MCF 10A (cell line): ENCODE results near the gene FGGY. TPM values are rescaled to one million over a fixed set of nuclear protein-coding genes. Genes with fewer than 3 reads are reported as not detected.
"Not testable (repeated sequence)": the region's sequence is repeated elsewhere in the genome, so short reads cannot be mapped to it uniquely, and the experiment has no call there.

ENCODE experiments used
- BruUV-seq: library from RNA; stranded (reverse); fragments of 400-500 nt; replicated peaks from 2 replicates; lab custom pipeline; 2021; lab: Mats Ljungman, UMichigan
- CTCF ChIA-PET: fragments of 300-600 bp; sonication (Branson Sonifier 250); formaldehyde crosslinking; extraction: SDS; loops from one replicate; lab custom pipeline; 2021; ENCODE audit warnings: antibody characterized with exemption, inconsistent platforms; lab: Yijun Ruan, JAX
- POLR2A ChIA-PET: fragments of 300-600, 350-650 bp; sonication (Branson Sonifier 250); formaldehyde crosslinking; extraction: SDS; loops from one replicate; lab custom pipeline; 2020; ENCODE audit warnings: antibody characterized with exemption, inconsistent platforms; lab: Yijun Ruan, JAX
- DNase-seq: peaks from one replicate; pipeline ENCODE4 v3.0.0-alpha.2; 2018; ENCODE audit not compliant: unreplicated experiment
- H3K27ac Mint-ChIP-seq: one replicate; pipeline ENCODE4 v1.8.0; 2022; ENCODE audit warnings: mild to moderate bottlenecking, low read depth, mixed read lengths; ENCODE audit not compliant: unreplicated experiment
- H3K27me3 Mint-ChIP-seq: one replicate; pipeline ENCODE4 v1.8.0; 2022; ENCODE audit warnings: mixed read lengths; ENCODE audit not compliant: insufficient read depth, unreplicated experiment
- H3K36me3 Mint-ChIP-seq: one replicate; pipeline ENCODE4 v1.8.0; 2022; ENCODE audit warnings: mild to moderate bottlenecking, moderate library complexity, mixed read lengths; ENCODE audit not compliant: insufficient read depth, unreplicated experiment
- H3K4me1 Mint-ChIP-seq: one replicate; pipeline ENCODE4 v1.8.0; 2022; ENCODE audit warnings: mixed read lengths; ENCODE audit not compliant: insufficient read depth, unreplicated experiment
- H3K4me3 Mint-ChIP-seq: one replicate; pipeline ENCODE4 v1.8.0; 2022; ENCODE audit warnings: mild to moderate bottlenecking, moderate library complexity, mixed read lengths; ENCODE audit not compliant: unreplicated experiment
- H3K9me3 Mint-ChIP-seq: one replicate; pipeline ENCODE4 v1.8.0; 2022; ENCODE audit warnings: mixed read lengths; ENCODE audit not compliant: unreplicated experiment
- CTCF ChIP-seq: fragments of 200-600 bp; IDR thresholded peaks from one replicate; pipeline ENCODE4 v1.8.0; 2022; ENCODE audit warnings: antibody characterized with exemption, mild to moderate bottlenecking; ENCODE audit not compliant: unreplicated experiment
- intact Hi-C: fragments of 100-400 bp; cut with micrococcal nuclease; formaldehyde crosslinking; loops from 2 replicates; pipeline ENCODE4 v1.14.1; 2022
- total RNA-seq: library from RNA; stranded (reverse); gene quantifications from 2 replicates; pipeline ENCODE4 v1.2.3, GENCODE V29; 2022

The FGGY gene
- total RNA-seq, 1 experiment from 2014 or later, result 10.6 TPM

DNA sequence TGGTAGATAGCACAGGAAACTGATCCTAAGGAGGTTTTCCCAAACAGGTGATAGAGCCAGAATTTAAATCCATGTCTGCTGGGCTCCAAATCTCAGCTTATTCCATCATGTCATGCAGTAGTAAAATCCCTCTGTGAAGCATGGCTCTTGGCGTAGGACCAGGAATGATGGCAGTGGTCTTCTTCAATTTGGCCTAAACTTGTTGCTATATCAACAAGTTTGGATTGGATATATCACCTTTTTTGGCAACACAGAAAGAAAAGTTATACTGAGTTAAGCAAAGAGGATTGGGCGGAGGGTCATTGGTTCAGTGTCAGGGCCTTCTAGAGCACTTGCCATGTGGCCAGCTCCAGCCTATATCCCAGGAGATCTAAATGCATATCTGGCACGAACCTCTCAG, 52.2 kb downstream of the FGGY start:
- Mint-ChIP-seq H3K36me3 (no peaks in the 10 kb centered on the region), H3K27ac (no peak overlapping the region), H3K4me1 (no peaks in the 10 kb centered on the region), H3K4me3 (no peak overlapping the region), H3K9me3 (no peaks in the 10 kb centered on the region), H3K27me3 (no peaks in the 10 kb centered on the region)
- intact Hi-C loops, result no loop called here
- POLR2A ChIA-PET, result interaction anchor here (1.3 kb wide), 1 partner anchor 12 kb away, joined by 5 read pairs; no protein-coding TSS in a partner anchor
- TF ChIP-seq CTCF, result no peak
- CTCF ChIA-PET, result no interaction called here
- DNase-seq, result no peak
- BruUV-seq, result no TSS peak

DNA sequence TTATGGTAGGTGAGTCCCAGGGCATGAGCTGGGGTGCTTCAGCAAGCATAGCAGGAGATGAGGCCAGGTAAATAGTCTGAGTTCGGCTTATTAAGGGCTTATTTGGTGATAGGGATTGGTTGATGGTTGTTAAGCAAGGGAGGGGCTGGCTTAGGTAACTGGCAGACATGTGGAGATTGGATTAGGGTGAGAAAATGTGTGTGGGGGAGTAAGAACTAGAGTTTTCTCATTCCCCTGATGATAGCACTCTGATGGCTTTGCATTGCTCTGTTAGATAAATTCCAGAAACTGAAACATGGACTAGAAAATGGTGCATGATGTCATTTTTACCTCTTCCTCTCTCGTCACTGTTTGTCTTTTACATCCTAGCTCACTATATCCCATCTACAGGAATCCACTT, 53.6 kb downstream of the FGGY start:
- ChIA-PET POLR2A (no interaction called here), CTCF (no interaction called here)
- TF ChIP-seq CTCF, result no peak
- no peak for DNase-seq
- Mint-ChIP-seq H3K27ac (no peak overlapping the region), H3K36me3 (no peaks in the 10 kb centered on the region), H3K4me1 (peaks cover 7% of the 10 kb centered on the region), H3K4me3 (no peak overlapping the region), H3K9me3 (no peaks in the 10 kb centered on the region), H3K27me3 (no peaks in the 10 kb centered on the region)
- intact Hi-C loops, result no loop called here
- no TSS peak for BruUV-seq

DNA sequence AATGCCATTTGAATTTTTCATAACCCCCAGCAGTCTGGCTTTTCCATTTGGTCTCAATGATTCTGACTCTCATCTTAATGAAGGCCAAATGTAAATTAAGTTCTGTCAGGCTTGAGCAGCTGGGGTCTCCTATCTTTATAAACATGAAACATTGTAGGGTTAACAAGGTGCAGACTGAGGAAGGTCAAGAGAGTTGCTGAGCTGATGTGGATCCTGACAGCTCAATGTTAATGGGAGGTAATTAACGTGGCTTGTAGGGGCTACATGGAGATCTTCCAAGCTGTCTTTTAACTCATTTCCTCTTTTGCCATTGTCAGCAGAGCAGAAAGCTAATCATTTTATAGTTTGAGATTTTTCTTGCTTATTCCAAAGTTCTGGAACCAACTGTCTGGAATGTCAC, 55.2 kb downstream of the FGGY start:
- no peak for DNase-seq
- intact Hi-C loops, result no loop called here
- TF ChIP-seq CTCF, result no peak
- ChIA-PET POLR2A (no interaction called here), CTCF (interaction anchor here (0.7 kb wide), 1 partner anchor 11 kb away, joined by 3 read pairs; no protein-coding TSS in a partner anchor)
- H3K27ac Mint-ChIP-seq, result no peak overlapping the region
- H3K27me3 Mint-ChIP-seq, result no peaks in the 10 kb centered on the region
- H3K4me1 Mint-ChIP-seq, result peaks cover 7% of the 10 kb centered on the region
- no peaks in the 10 kb centered on the region for H3K36me3 Mint-ChIP-seq
- no TSS peak for BruUV-seq
- H3K9me3 Mint-ChIP-seq, result no peaks in the 10 kb centered on the region
- H3K4me3 Mint-ChIP-seq, result no peak overlapping the region

- no peaks in the 10 kb centered on the region for H3K9me3 Mint-ChIP-seq
- H3K27ac Mint-ChIP-seq, result no peak overlapping the region
- POLR2A ChIA-PET, result interaction anchor here (0.8 to 1.8 kb wide), 2 partner anchors 14 to 23 kb away, joined by 3 to 8 read pairs; no protein-coding TSS in a partner anchor
- CTCF ChIA-PET, result interaction anchor here (0.6 to 0.7 kb wide), 3 partner anchors 22 to 352 kb away, joined by 3 read pairs; no protein-coding TSS in a partner anchor
- H3K27me3 Mint-ChIP-seq, result no peaks in the 10 kb centered on the region
- DNase-seq, result no peak
- no peaks in the 10 kb centered on the region for H3K36me3 Mint-ChIP-seq
- intact Hi-C loops, result no loop called here
- no TSS peak for BruUV-seq
- H3K4me1 Mint-ChIP-seq, result peaks cover 7% of the 10 kb centered on the region
- TF ChIP-seq CTCF, result no peak
- no peak overlapping the region for H3K4me3 Mint-ChIP-seq
Measured at GRCh38 chr1:59353453-59353852, 56.6 kb downstream of the FGGY start.

- H3K36me3 Mint-ChIP-seq, H3K4me1 Mint-ChIP-seq, H3K27ac Mint-ChIP-seq, DNase-seq, H3K9me3 Mint-ChIP-seq, intact Hi-C loops, BruUV-seq, H3K4me3 Mint-ChIP-seq, H3K27me3 Mint-ChIP-seq: not testable (repeated sequence)
- ChIA-PET POLR2A (interaction anchor here (1.8 kb wide), 1 partner anchor 13 kb away, joined by 8 read pairs; no protein-coding TSS in a partner anchor), CTCF (interaction anchor here (0.6 to 0.8 kb wide), 2 partner anchors 23 to 27 kb away, joined by 3 to 4 read pairs; no protein-coding TSS in a partner anchor)
Measured at GRCh38 chr1:59354239-59354638, 57.3 kb downstream of the FGGY start.
